Endothelial cell of umbilical vein (primary cell): ENCODE measurements around the gene SPEM2. TPM values are rescaled to one million over a fixed set of nuclear protein-coding genes. Genes with fewer than 3 reads are reported as not detected.

ENCODE experiments used
- BruUV-seq: library from RNA; stranded (reverse); fragments of 400-500 nt; replicated peaks from 2 replicates; lab custom pipeline; 2021; lab: Mats Ljungman, UMichigan
- CTCF ChIA-PET: fragments of 300-600, 350-600 bp; sonication (Branson Sonifier 250); formaldehyde crosslinking; loops from one replicate; lab custom pipeline; 2021; ENCODE audit warnings: antibody characterized with exemption, inconsistent platforms; lab: Charles Lee
- POLR2A ChIA-PET: fragments of 300-600, 350-600 bp; sonication (Branson Sonifier 250); formaldehyde crosslinking; loops from one replicate; lab custom pipeline; 2021; ENCODE audit warnings: antibody characterized with exemption, inconsistent platforms; lab: Charles Lee
- DNase-seq: peaks from one replicate; pipeline ENCODE4 v3.0.0-alpha.2; 2011; ENCODE audit warnings: low read depth, low spot score
- FAIRE-seq: peaks from 2 replicates; lab custom pipeline; 2011; peaks lifted over from hg19 to GRCh38; lab: Jason Lieb, UNC
- H2AFZ ChIP-seq: 2 replicates; pipeline ENCODE4 v1.6.0; 2012; ENCODE audit warnings: low read depth, low read length, control low read depth, inconsistent platforms
- H3K27ac ChIP-seq: 2 replicates; pipeline ENCODE4 v1.5.1; 2011; ENCODE audit warnings: low read depth, mild to moderate bottlenecking, control low read depth, low read length, moderate library complexity; ENCODE audit not compliant: insufficient read depth
- H3K27me3 ChIP-seq, 2 experiments: 2 replicates each; pipeline versions ENCODE4 v1.6.0 to v1.6.1; 2011; ENCODE audit warnings: low read length in 2 of 2, mixed read lengths in 1 of 2; ENCODE audit not compliant: control insufficient read depth in 2 of 2, insufficient read depth in 2 of 2
- H3K36me3 ChIP-seq, 2 experiments: 2 replicates in 1 of 2; 3 replicates in 1 of 2; pipeline ENCODE4 v1.5.1; 2011; ENCODE audit warnings: low read length in 2 of 2, mild to moderate bottlenecking in 1 of 2, moderate library complexity in 1 of 2; ENCODE audit not compliant: control insufficient read depth in 2 of 2, insufficient read depth in 2 of 2; ENCODE audit errors: extremely low read depth in 1 of 2
- H3K4me1 ChIP-seq: 3 replicates; pipeline ENCODE4 v1.5.1; 2011; ENCODE audit warnings: mild to moderate bottlenecking, low read length; ENCODE audit not compliant: control insufficient read depth, insufficient read depth; ENCODE audit errors: extremely low read depth
- H3K4me2 ChIP-seq: 2 replicates; pipeline ENCODE4 v1.6.1; 2011; ENCODE audit warnings: low read length, control low read depth, mixed read lengths; ENCODE audit not compliant: insufficient read depth
- H3K4me3 ChIP-seq, 3 experiments: fragments of 200-600 bp in 1 of 3; sonication (generic), shearing (Covaris generic) in 1 of 3; replicated peaks in 1 of 3; 2 replicates each; pipeline ENCODE4 v1.5.1; 2011 to 2016; ENCODE audit warnings: control low read depth in 3 of 3, low read length in 3 of 3, mild to moderate bottlenecking in 2 of 3, inconsistent platforms in 1 of 3, low read depth in 1 of 3, moderate library complexity in 1 of 3; ENCODE audit not compliant: insufficient read depth in 1 of 3
- H3K79me2 ChIP-seq: 2 replicates; pipeline ENCODE4 v1.6.0; 2012; ENCODE audit warnings: low read length, inconsistent platforms; ENCODE audit not compliant: control insufficient read depth, insufficient read depth
- H3K9ac ChIP-seq: replicated peaks from 2 replicates; pipeline ENCODE3; 2011; ENCODE audit warnings: low read length, control low read depth; ENCODE audit not compliant: insufficient read depth; ENCODE audit errors: extremely low read depth
- H3K9me1 ChIP-seq: replicated peaks from 3 replicates; pipeline ENCODE4 v1.6.0; 2011; ENCODE audit warnings: mild to moderate bottlenecking, low read length; ENCODE audit not compliant: control insufficient read depth, insufficient read depth; ENCODE audit errors: extremely low read depth
- H3K9me3 ChIP-seq: replicated peaks from 2 replicates; pipeline ENCODE4 v1.5.1; 2012; ENCODE audit warnings: low read length, inconsistent platforms; ENCODE audit not compliant: control insufficient read depth, insufficient read depth
- H4K20me1 ChIP-seq: replicated peaks from 2 replicates; pipeline ENCODE3; 2011; ENCODE audit warnings: mild to moderate bottlenecking, low read length; ENCODE audit not compliant: control insufficient read depth, insufficient read depth; ENCODE audit errors: extremely low read depth
- EZH2 ChIP-seq: IDR thresholded peaks from 2 replicates; pipeline ENCODE4 v1.6.1; 2012; ENCODE audit warnings: borderline replicate concordance, low read depth, mild to moderate bottlenecking, moderate library complexity, low read length, inconsistent platforms; ENCODE audit not compliant: severe bottlenecking
- FOS ChIP-seq: IDR thresholded peaks from 2 replicates; pipeline ENCODE4 v1.6.1; 2011; ENCODE audit warnings: mild to moderate bottlenecking, low read length, moderate library complexity, borderline replicate concordance; ENCODE audit not compliant: insufficient read depth
- JUN ChIP-seq: IDR thresholded peaks from 2 replicates; pipeline ENCODE4 v1.6.1; 2011; ENCODE audit warnings: borderline replicate concordance, low read depth; ENCODE audit not compliant: insufficient read length, insufficient read depth
- MYC ChIP-seq: IDR thresholded peaks from one replicate; pipeline ENCODE4 v1.6.1; 2011; ENCODE audit warnings: mild to moderate bottlenecking, low read depth, low read length
- POLR2A ChIP-seq: IDR thresholded peaks from 2 replicates; pipeline ENCODE4 v1.6.1; 2012; ENCODE audit warnings: low read depth, mild to moderate bottlenecking, control low read depth, low read length
- POLR2AphosphoS5 ChIP-seq: IDR thresholded peaks from 2 replicates; pipeline ENCODE4 v1.6.1; 2012; ENCODE audit warnings: low read depth, mild to moderate bottlenecking, control low read depth, low read length, moderate library complexity; ENCODE audit not compliant: insufficient read depth
- dilution Hi-C: fragments of 300-500 bp; cut with MboI; formaldehyde crosslinking; loops from one replicate; pipeline ENCODE4 v1.15.0; 2019; ENCODE audit warnings: low sequenced_read_pairs; ENCODE audit not compliant: extremely low pct_ligation_motif_present
- intact Hi-C: fragments of 100-400 bp; cut with micrococcal nuclease; formaldehyde crosslinking; loops from one replicate; pipeline ENCODE4 v1.10.0; 2022
- polyA plus RNA-seq, 4 experiments: library from polyadenylated mRNA; depleted of rRNA in 3 of 4; stranded (reverse) in 3 of 4; unstranded in 1 of 4; fragments of >200 nt; gene quantifications; 2 replicates each; pipeline versions ENCODE4 v1.2.1 to v1.2.3, GENCODE V29; 2011 to 2012; ENCODE audit warnings: missing spikeins in 1 of 4
- total RNA-seq: library from RNA; stranded (reverse); gene quantifications from 2 replicates; pipeline ENCODE4 v1.2.3, GENCODE V29; 2021
- TF ChIP-seq, protein P1 (sequence below): IDR thresholded peaks from 2 replicates; pipeline ENCODE4 v1.6.1; 2011; ENCODE audit not compliant: insufficient read depth, insufficient read length

SPEM2 gene
- total and polyA plus RNA-seq, 2 donors (not counting 3 experiments of a cell fraction or from before 2014, with no cell fraction given): not detected

- FAIRE-seq: no peak
- ChIA-PET CTCF (interaction anchor here (1.0 to 1.2 kb wide), 3 partner anchors 12 to 155 kb away, joined by 3 read pairs; partner anchors contain the start of genes PLSCR3 and SENP3), POLR2A (no interaction called here)
- Histone ChIP-seq H3K4me2 (no peak overlapping the region), H3K36me3 (peaks cover 0 to 15% of the 10 kb centered on the region in 2 experiments), H4K20me1 (no peaks in the 10 kb centered on the region), H3K4me3 (no peak overlapping the region), H3K4me1 (peaks cover 12% of the 10 kb centered on the region), H3K9ac (no peak overlapping the region), H3K9me1 (no peaks in the 10 kb centered on the region), H3K27me3 (no peaks in the 10 kb centered on the region), H2AFZ (no peak overlapping the region), H3K79me2 (peaks cover 4% of the 10 kb centered on the region), H3K27ac (no peak overlapping the region), H3K9me3 (no peaks in the 10 kb centered on the region)
- no peak for TF ChIP-seq EZH2
- no peak for TF ChIP-seq POLR2A
- no peak for TF ChIP-seq JUN
- TF ChIP-seq, protein P1, sequence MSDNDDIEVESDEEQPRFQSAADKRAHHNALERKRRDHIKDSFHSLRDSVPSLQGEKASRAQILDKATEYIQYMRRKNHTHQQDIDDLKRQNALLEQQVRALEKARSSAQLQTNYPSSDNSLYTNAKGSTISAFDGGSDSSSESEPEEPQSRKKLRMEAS: no peak
- no TSS peak for BruUV-seq
- intact Hi-C loops (no loop called here), dilution Hi-C loops (no loop called here)
- no peak for DNase-seq
Measured at GRCh38 chr17:7406235-7406825, 19.1 kb upstream of the SPEM2 start.

- Histone ChIP-seq H3K27me3 (no peaks in the 10 kb centered on the region), H3K27ac (no peak overlapping the region), H3K4me3 (no peak overlapping the region), H3K4me1 (peaks cover 12% of the 10 kb centered on the region), H3K79me2 (peaks cover 4% of the 10 kb centered on the region), H4K20me1 (no peaks in the 10 kb centered on the region), H3K9me1 (no peaks in the 10 kb centered on the region), H3K9me3 (no peaks in the 10 kb centered on the region), H2AFZ (no peak overlapping the region), H3K36me3 (peaks cover 0 to 15% of the 10 kb centered on the region in 2 experiments), H3K9ac (no peak overlapping the region), H3K4me2 (no peak overlapping the region)
- DNase-seq (no peak), FAIRE-seq (no peak)
- ChIA-PET POLR2A (no interaction called here), CTCF (interaction anchor here (0.8 to 1.2 kb wide), 4 partner anchors 15 to 154 kb away, joined by 3 to 4 read pairs (median 3); no protein-coding TSS in a partner anchor)
- dilution Hi-C loops: no loop called here
- intact Hi-C loops: no loop called here
- TF ChIP-seq FOS (no peak), JUN (no peak), MYC (no peak), POLR2AphosphoS5 (no peak)
- TF ChIP-seq, protein P1: no peak
- BruUV-seq: no TSS peak
Measured at GRCh38 chr17:7407082-7407481, 18.3 kb upstream of the SPEM2 start.
